ENCODE data around the gene PLCL2. TPM values are rescaled to one million over a fixed set of nuclear protein-coding genes. Genes with fewer than 3 reads are reported as not detected.

The PLCL2 gene
- total and polyA plus RNA-seq, 2 experiments from 2014 or later: 1.6 to 9.7 TPM

DNA sequence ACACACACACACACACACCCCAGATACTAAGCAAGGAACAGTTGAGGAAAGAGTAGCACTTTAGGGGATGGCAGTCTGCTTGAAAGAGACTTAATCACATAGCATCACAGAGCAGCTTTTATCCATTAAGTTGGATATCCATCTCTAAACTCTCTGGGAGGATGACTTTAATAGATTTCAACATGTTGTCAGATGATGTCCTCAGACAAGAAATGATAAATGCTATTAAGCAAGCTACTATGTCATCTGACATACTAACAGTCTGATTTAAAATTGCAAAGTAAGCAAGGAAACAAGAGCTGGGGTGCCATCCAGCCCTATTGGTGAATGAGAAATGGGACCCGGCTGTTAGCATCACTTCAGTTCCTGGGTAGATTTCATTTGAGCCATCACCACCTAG lies 136.9 kb downstream of the PLCL2 start:
- no peak for TF ChIP-seq EZH2 (IDR thresholded peaks at IDR 0.05; ENCODE audit: low read depth, unreplicated experiment)
- no peak overlapping the region for H3K4me2 ChIP-seq
- no peaks in the 10 kb centered on the region for H3K79me2 ChIP-seq (replicated peaks; ENCODE audit: insufficient read depth)
- Mint-ChIP-seq H3K9me3 (no peaks in the 10 kb centered on the region), H3K27me3 (ENCODE audit: insufficient read depth, low read depth, poor library complexity) (peaks cover 2% of the 10 kb centered on the region), H3K36me3 (ENCODE audit: low read depth) (no peaks in the 10 kb centered on the region), H3K4me3 (no peak overlapping the region), H3K4me1 (peaks cover 3% of the 10 kb centered on the region), H3K27ac (no peak overlapping the region)
- no peak overlapping the region for H2AFZ ChIP-seq
- DNase-seq (ENCODE audit: low spot score): no peak
- H3K4me1 ChIP-seq (ENCODE audit: insufficient read depth): no peaks in the 10 kb centered on the region
- H3K36me3 ChIP-seq (ENCODE audit: insufficient read depth): no peaks in the 10 kb centered on the region
- no peak for ATAC-seq
- no peaks in the 10 kb centered on the region; the same call in 1 of the 2 replicates for H3K9me2 ChIP-seq (ENCODE audit: insufficient read depth)
- no peak overlapping the region for H3K27ac ChIP-seq (ENCODE audit: low read depth)
- H3K4me3 ChIP-seq: no peak overlapping the region
- no peaks in the 10 kb centered on the region for H3F3A ChIP-seq (replicated peaks; ENCODE audit: low read depth)
- no peaks in the 10 kb centered on the region for H4K20me1 ChIP-seq (replicated peaks; ENCODE audit: insufficient read depth)
- no peaks in the 10 kb centered on the region for H3K27me3 ChIP-seq (ENCODE audit: insufficient read depth)

DNA sequence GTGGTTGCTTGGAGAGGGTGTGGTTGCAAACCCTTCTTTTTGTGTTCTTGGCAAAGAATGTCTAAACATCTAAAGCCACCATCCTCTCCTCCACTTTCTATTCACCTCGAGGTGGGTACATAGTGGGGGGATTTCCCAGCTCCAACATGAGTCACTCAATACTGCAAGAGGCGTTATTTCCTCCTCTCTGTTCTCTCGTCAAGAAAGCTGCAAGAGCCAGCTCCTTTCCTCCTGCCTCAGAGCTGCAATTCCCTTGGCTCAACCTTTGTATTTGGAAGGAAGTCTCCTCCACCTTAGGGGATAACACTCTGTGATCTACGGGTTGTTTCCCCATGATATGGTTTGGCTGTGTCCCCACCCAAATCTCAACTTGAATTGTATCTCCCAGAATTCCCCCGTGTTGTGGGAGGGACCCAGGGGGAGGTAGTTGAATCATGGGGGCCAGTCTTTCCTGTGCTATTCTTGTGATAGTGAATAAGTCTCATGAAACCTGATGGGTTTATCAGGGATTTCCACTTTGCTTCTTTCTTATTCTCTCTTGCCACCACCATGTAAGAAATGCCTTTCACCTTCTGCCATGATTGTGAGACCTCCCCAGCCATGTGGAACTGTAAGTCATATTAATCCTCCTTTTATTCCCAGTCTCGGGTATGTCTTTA lies 138.4 kb downstream of the PLCL2 start:
- Histone ChIP-seq H3K4me1 (ENCODE audit: insufficient read depth) (no peaks in the 10 kb centered on the region), H4K20me1 (replicated peaks; ENCODE audit: insufficient read depth) (no peaks in the 10 kb centered on the region), H3K36me3 (ENCODE audit: insufficient read depth) (no peaks in the 10 kb centered on the region), H3F3A (replicated peaks; ENCODE audit: low read depth) (no peaks in the 10 kb centered on the region), H3K9me2 (ENCODE audit: insufficient read depth) (no peaks in the 10 kb centered on the region), H3K4me2 (no peak overlapping the region), H3K27me3 (ENCODE audit: insufficient read depth) (no peaks in the 10 kb centered on the region), H2AFZ (no peak overlapping the region), H3K79me2 (replicated peaks; ENCODE audit: insufficient read depth) (no peaks in the 10 kb centered on the region), H3K4me3 (no peak overlapping the region), H3K27ac (ENCODE audit: low read depth) (no peak overlapping the region)
- Mint-ChIP-seq H3K27me3 (ENCODE audit: insufficient read depth, low read depth, poor library complexity) (peaks cover 2% of the 10 kb centered on the region), H3K27ac (no peak overlapping the region), H3K9me3 (no peaks in the 10 kb centered on the region), H3K36me3 (ENCODE audit: low read depth) (no peaks in the 10 kb centered on the region), H3K4me1 (peaks cover 2% of the 10 kb centered on the region; the same call in 2 of the 3 replicates), H3K4me3 (no peak overlapping the region)
- ATAC-seq (no peak), DNase-seq (ENCODE audit: low spot score) (no peak)
- TF ChIP-seq STAT1 (IDR thresholded peaks at IDR 0.05; ENCODE audit: unreplicated experiment) (no peak), POLR2AphosphoS5 (IDR thresholded peaks at IDR 0.05; ENCODE audit: low read depth) (no peak), ZNF331 (CRISPR knock-in tag; IDR thresholded peaks at IDR 0.05; ENCODE audit: low read depth) (no peak), NANOG (IDR thresholded peaks at IDR 0.05; ENCODE audit: borderline replicate concordance) (no peak), CREB1 (CRISPR knock-in tag; IDR thresholded peaks at IDR 0.05; ENCODE audit: low read depth) (no peak), ZNF114 (CRISPR knock-in tag; IDR thresholded peaks at IDR 0.05) (no peak), EZH2phosphoT487 (IDR thresholded peaks at IDR 0.05; ENCODE audit: unreplicated experiment) (no peak)
- TF ChIP-seq, protein P1, sequence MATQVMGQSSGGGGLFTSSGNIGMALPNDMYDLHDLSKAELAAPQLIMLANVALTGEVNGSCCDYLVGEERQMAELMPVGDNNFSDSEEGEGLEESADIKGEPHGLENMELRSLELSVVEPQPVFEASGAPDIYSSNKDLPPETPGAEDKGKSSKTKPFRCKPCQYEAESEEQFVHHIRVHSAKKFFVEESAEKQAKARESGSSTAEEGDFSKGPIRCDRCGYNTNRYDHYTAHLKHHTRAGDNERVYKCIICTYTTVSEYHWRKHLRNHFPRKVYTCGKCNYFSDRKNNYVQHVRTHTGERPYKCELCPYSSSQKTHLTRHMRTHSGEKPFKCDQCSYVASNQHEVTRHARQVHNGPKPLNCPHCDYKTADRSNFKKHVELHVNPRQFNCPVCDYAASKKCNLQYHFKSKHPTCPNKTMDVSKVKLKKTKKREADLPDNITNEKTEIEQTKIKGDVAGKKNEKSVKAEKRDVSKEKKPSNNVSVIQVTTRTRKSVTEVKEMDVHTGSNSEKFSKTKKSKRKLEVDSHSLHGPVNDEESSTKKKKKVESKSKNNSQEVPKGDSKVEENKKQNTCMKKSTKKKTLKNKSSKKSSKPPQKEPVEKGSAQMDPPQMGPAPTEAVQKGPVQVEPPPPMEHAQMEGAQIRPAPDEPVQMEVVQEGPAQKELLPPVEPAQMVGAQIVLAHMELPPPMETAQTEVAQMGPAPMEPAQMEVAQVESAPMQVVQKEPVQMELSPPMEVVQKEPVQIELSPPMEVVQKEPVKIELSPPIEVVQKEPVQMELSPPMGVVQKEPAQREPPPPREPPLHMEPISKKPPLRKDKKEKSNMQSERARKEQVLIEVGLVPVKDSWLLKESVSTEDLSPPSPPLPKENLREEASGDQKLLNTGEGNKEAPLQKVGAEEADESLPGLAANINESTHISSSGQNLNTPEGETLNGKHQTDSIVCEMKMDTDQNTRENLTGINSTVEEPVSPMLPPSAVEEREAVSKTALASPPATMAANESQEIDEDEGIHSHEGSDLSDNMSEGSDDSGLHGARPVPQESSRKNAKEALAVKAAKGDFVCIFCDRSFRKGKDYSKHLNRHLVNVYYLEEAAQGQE (IDR thresholded peaks at IDR 0.05; ENCODE audit: unreplicated experiment): no peak
- TF ChIP-seq, protein P2, sequence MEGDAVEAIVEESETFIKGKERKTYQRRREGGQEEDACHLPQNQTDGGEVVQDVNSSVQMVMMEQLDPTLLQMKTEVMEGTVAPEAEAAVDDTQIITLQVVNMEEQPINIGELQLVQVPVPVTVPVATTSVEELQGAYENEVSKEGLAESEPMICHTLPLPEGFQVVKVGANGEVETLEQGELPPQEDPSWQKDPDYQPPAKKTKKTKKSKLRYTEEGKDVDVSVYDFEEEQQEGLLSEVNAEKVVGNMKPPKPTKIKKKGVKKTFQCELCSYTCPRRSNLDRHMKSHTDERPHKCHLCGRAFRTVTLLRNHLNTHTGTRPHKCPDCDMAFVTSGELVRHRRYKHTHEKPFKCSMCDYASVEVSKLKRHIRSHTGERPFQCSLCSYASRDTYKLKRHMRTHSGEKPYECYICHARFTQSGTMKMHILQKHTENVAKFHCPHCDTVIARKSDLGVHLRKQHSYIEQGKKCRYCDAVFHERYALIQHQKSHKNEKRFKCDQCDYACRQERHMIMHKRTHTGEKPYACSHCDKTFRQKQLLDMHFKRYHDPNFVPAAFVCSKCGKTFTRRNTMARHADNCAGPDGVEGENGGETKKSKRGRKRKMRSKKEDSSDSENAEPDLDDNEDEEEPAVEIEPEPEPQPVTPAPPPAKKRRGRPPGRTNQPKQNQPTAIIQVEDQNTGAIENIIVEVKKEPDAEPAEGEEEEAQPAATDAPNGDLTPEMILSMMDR (conservative IDR thresholded peaks at IDR 0.05; ENCODE audit: low read depth in 2 of 2): no peak
- TF ChIP-seq, protein P3, sequence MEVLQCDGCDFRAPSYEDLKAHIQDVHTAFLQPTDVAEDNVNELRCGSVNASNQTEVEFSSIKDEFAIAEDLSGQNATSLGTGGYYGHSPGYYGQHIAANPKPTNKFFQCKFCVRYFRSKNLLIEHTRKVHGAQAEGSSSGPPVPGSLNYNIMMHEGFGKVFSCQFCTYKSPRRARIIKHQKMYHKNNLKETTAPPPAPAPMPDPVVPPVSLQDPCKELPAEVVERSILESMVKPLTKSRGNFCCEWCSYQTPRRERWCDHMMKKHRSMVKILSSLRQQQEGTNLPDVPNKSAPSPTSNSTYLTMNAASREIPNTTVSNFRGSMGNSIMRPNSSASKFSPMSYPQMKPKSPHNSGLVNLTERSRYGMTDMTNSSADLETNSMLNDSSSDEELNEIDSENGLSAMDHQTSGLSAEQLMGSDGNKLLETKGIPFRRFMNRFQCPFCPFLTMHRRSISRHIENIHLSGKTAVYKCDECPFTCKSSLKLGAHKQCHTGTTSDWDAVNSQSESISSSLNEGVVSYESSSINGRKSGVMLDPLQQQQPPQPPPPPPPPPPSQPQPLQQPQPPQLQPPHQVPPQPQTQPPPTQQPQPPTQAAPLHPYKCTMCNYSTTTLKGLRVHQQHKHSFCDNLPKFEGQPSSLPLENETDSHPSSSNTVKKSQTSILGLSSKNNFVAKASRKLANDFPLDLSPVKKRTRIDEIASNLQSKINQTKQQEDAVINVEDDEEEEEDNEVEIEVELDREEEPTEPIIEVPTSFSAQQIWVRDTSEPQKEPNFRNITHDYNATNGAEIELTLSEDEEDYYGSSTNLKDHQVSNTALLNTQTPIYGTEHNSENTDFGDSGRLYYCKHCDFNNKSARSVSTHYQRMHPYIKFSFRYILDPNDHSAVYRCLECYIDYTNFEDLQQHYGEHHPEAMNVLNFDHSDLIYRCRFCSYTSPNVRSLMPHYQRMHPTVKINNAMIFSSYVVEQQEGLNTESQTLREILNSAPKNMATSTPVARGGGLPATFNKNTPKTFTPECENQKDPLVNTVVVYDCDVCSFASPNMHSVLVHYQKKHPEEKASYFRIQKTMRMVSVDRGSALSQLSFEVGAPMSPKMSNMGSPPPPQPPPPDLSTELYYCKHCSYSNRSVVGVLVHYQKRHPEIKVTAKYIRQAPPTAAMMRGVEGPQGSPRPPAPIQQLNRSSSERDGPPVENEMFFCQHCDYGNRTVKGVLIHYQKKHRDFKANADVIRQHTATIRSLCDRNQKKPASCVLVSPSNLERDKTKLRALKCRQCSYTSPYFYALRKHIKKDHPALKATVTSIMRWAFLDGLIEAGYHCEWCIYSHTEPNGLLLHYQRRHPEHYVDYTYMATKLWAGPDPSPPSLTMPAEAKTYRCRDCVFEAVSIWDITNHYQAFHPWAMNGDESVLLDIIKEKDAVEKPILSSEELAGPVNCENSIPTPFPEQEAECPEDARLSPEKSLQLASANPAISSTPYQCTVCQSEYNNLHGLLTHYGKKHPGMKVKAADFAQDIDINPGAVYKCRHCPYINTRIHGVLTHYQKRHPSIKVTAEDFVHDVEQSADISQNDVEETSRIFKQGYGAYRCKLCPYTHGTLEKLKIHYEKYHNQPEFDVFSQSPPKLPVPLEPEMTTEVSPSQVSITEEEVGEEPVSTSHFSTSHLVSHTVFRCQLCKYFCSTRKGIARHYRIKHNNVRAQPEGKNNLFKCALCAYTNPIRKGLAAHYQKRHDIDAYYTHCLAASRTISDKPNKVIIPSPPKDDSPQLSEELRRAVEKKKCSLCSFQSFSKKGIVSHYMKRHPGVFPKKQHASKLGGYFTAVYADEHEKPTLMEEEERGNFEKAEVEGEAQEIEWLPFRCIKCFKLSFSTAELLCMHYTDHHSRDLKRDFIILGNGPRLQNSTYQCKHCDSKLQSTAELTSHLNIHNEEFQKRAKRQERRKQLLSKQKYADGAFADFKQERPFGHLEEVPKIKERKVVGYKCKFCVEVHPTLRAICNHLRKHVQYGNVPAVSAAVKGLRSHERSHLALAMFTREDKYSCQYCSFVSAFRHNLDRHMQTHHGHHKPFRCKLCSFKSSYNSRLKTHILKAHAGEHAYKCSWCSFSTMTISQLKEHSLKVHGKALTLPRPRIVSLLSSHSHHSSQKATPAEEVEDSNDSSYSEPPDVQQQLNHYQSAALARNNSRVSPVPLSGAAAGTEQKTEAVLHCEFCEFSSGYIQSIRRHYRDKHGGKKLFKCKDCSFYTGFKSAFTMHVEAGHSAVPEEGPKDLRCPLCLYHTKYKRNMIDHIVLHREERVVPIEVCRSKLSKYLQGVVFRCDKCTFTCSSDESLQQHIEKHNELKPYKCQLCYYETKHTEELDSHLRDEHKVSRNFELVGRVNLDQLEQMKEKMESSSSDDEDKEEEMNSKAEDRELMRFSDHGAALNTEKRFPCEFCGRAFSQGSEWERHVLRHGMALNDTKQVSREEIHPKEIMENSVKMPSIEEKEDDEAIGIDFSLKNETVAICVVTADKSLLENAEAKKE (CRISPR knock-in tag; IDR thresholded peaks at IDR 0.05): no peak

Data from GM23338 (cell line).